IMR-90 (cell line): ENCODE data around the gene CR1L. TPM values are rescaled to one million over a fixed set of nuclear protein-coding genes. Genes with fewer than 3 reads are reported as not detected.

Experiments
- ATAC-seq: fragments of 200-7000 bp; cut with Tn5 transposase; 2 replicates; pipeline ENCODE4 v1.9.1; 2020; ENCODE audit warnings: low read depth, mild to moderate bottlenecking, moderate library complexity
- BruUV-seq: library from RNA; stranded (reverse); fragments of 400-500 nt; replicated peaks from 2 replicates; lab custom pipeline; 2021; lab: Mats Ljungman, UMichigan
- CTCF ChIA-PET: fragments of 300-600 bp; formaldehyde crosslinking; extraction: SDS; loops from one replicate; lab custom pipeline; 2021; ENCODE audit warnings: antibody characterized with exemption; lab: Yijun Ruan, JAX
- POLR2A ChIA-PET: fragments of 300-600 bp; sonication (Branson Sonifier 250); formaldehyde crosslinking; loops from one replicate; lab custom pipeline; 2022; ENCODE audit warnings: antibody characterized with exemption; ENCODE audit not compliant: unreplicated experiment; lab: Charles Lee
- DNase-seq: peaks from one replicate; pipeline ENCODE4 v3.0.0; 2013
- H2AFZ ChIP-seq: replicated peaks from 2 replicates; pipeline ENCODE3; 2013; ENCODE audit warnings: low read length, mild to moderate bottlenecking; ENCODE audit not compliant: poor library complexity
- H2AK5ac ChIP-seq: 2 replicates; pipeline ENCODE4 v1.6.1; 2013; ENCODE audit warnings: low read depth, low read length, inconsistent platforms
- H2AK9ac ChIP-seq: replicated peaks from 2 replicates; pipeline ENCODE3; 2013; ENCODE audit warnings: mild to moderate bottlenecking, low read depth, low read length, moderate library complexity; ENCODE audit not compliant: poor library complexity
- H2BK120ac ChIP-seq: 2 replicates; pipeline ENCODE4 v1.6.1; 2013; ENCODE audit warnings: low read depth, low read length, inconsistent platforms
- H2BK15ac ChIP-seq: 3 replicates; pipeline ENCODE4 v1.6.1; 2013; ENCODE audit warnings: low read depth, low read length, inconsistent platforms
- H2BK20ac ChIP-seq: 2 replicates; pipeline ENCODE4 v1.6.1; 2013; ENCODE audit warnings: low read depth, mild to moderate bottlenecking, inconsistent platforms, low read length, moderate library complexity
- H2BK5ac ChIP-seq: 2 replicates; pipeline ENCODE4 v1.6.1; 2013; ENCODE audit warnings: mild to moderate bottlenecking, low read depth, low read length, inconsistent platforms; ENCODE audit not compliant: poor library complexity, severe bottlenecking
- H3K14ac ChIP-seq: replicated peaks from 2 replicates; pipeline ENCODE4 v1.6.1; 2013; ENCODE audit warnings: low read depth, low read length, inconsistent platforms
- H3K18ac ChIP-seq: 2 replicates; pipeline ENCODE4 v1.6.1; 2013; ENCODE audit warnings: low read depth, low read length, control low read depth
- H3K23ac ChIP-seq: 2 replicates; pipeline ENCODE4 v1.6.1; 2013; ENCODE audit warnings: low read depth, low read length, inconsistent platforms
- H3K27ac ChIP-seq: 2 replicates; pipeline ENCODE4 v1.5.1; 2013; ENCODE audit warnings: mild to moderate bottlenecking, control low read depth, low read length; ENCODE audit not compliant: insufficient read depth
- H3K27me3 ChIP-seq: 2 replicates; pipeline ENCODE4 v1.6.1; 2013; ENCODE audit warnings: low read length; ENCODE audit not compliant: control insufficient read depth, insufficient read depth
- H3K36me3 ChIP-seq: 2 replicates; pipeline ENCODE4 v1.6.1; 2013; ENCODE audit warnings: low read length, mixed read lengths; ENCODE audit not compliant: control insufficient read depth, insufficient read depth
- H3K4ac ChIP-seq: 2 replicates; pipeline ENCODE4 v1.6.1; 2013; ENCODE audit warnings: low read depth, low read length, inconsistent platforms
- H3K4me1 ChIP-seq: 2 replicates; pipeline ENCODE4 v1.6.1; 2013; ENCODE audit warnings: low read length, mixed read lengths; ENCODE audit not compliant: control insufficient read depth, insufficient read depth
- H3K4me2 ChIP-seq: 2 replicates; pipeline ENCODE4 v1.6.1; 2013; ENCODE audit warnings: low read depth, mild to moderate bottlenecking, control low read depth, low read length, moderate library complexity
- H3K4me3 ChIP-seq: 2 replicates; pipeline ENCODE4 v1.5.1; 2013; ENCODE audit warnings: low read depth, mild to moderate bottlenecking, control low read depth, low read length, moderate library complexity; ENCODE audit not compliant: insufficient read depth
- H3K56ac ChIP-seq: 2 replicates; pipeline ENCODE4 v1.6.1; 2013; ENCODE audit warnings: low read length, inconsistent platforms; ENCODE audit not compliant: insufficient read depth; ENCODE audit errors: extremely low read depth
- H3K79me1 ChIP-seq, 2 experiments: 2 replicates each; pipeline ENCODE4 v1.6.1; 2013; ENCODE audit warnings: low read length in 2 of 2, inconsistent platforms in 1 of 2, low read depth in 1 of 2
- H3K9ac ChIP-seq: 2 replicates; pipeline ENCODE4 v1.6.1; 2013; ENCODE audit warnings: low read depth, low read length, control low read depth
- H3K9me1 ChIP-seq: 2 replicates; pipeline ENCODE4 v1.6.1; 2013; ENCODE audit warnings: low read length, inconsistent platforms; ENCODE audit not compliant: insufficient read depth
- H3K9me3 ChIP-seq: 2 replicates; pipeline ENCODE4 v1.6.1; 2013; ENCODE audit warnings: low read length; ENCODE audit not compliant: control insufficient read depth, insufficient read depth
- H4K20me1 ChIP-seq: 2 replicates; pipeline ENCODE4 v1.6.1; 2013; ENCODE audit warnings: low read length, inconsistent platforms; ENCODE audit not compliant: insufficient read depth
- H4K5ac ChIP-seq: 2 replicates; pipeline ENCODE4 v1.6.1; 2013; ENCODE audit warnings: mild to moderate bottlenecking, low read depth, low read length, control low read depth
- H4K8ac ChIP-seq, 2 experiments: 2 replicates each; pipeline ENCODE4 v1.6.1; 2013; ENCODE audit warnings: low read depth in 2 of 2, low read length in 2 of 2, control low read depth in 1 of 2, inconsistent platforms in 1 of 2
- H4K91ac ChIP-seq: 2 replicates; pipeline ENCODE4 v1.6.1; 2013; ENCODE audit warnings: low read depth, low read length, inconsistent platforms; ENCODE audit not compliant: insufficient read depth
- BHLHE40 ChIP-seq: fragments of 150-350 bp; IDR thresholded peaks from 2 replicates; pipeline ENCODE4 v1.6.1; 2016; ENCODE audit warnings: mild to moderate bottlenecking, low read depth, low read length
- CEBPB ChIP-seq: IDR thresholded peaks from 2 replicates; pipeline ENCODE4 v1.6.1; 2012; ENCODE audit warnings: low read depth, low read length, improper control_type of control experiment
- CHD1 ChIP-seq: IDR thresholded peaks from 2 replicates; pipeline ENCODE4 v1.6.1; 2012; ENCODE audit warnings: low read depth, low read length, improper control_type of control experiment
- CTCF ChIP-seq: conservative IDR thresholded peaks from 2 replicates; pipeline ENCODE4 v1.5.1; 2012; ENCODE audit warnings: mild to moderate bottlenecking, low read depth, low read length, improper control_type of control experiment
- ELK1 ChIP-seq: fragments of 150-350 bp; IDR thresholded peaks from 2 replicates; pipeline ENCODE4 v1.6.1; 2016; ENCODE audit warnings: low read depth, mild to moderate bottlenecking, low read length, moderate library complexity, borderline replicate concordance
- FOS ChIP-seq: fragments of 150-350 bp; IDR thresholded peaks from 2 replicates; pipeline ENCODE4 v1.6.1; 2016; ENCODE audit warnings: low read depth, low read length
- MAFK ChIP-seq: IDR thresholded peaks from 2 replicates; pipeline ENCODE4 v1.6.1; 2012; ENCODE audit warnings: low read depth, low read length, improper control_type of control experiment
- MAZ ChIP-seq: IDR thresholded peaks from 2 replicates; pipeline ENCODE4 v1.6.1; 2012; ENCODE audit warnings: low read depth, mild to moderate bottlenecking, low read length, improper control_type of control experiment, moderate library complexity, borderline replicate concordance
- MXI1 ChIP-seq: IDR thresholded peaks from 2 replicates; pipeline ENCODE4 v1.6.1; 2012; ENCODE audit warnings: low read depth, mild to moderate bottlenecking, low read length, moderate library complexity, borderline replicate concordance
- NFE2L2 ChIP-seq: fragments of 150-350 bp; IDR thresholded peaks from 2 replicates; pipeline ENCODE4 v1.6.1; 2016; ENCODE audit warnings: low read depth, mild to moderate bottlenecking, low read length
- POLR2A ChIP-seq: IDR thresholded peaks from 2 replicates; pipeline ENCODE4 v1.6.1; 2012; ENCODE audit warnings: mild to moderate bottlenecking, low read depth, low read length
- RAD21 ChIP-seq: IDR thresholded peaks from 2 replicates; pipeline ENCODE4 v1.6.1; 2012; ENCODE audit warnings: low read length, improper control_type of control experiment
- RCOR1 ChIP-seq: IDR thresholded peaks from 2 replicates; pipeline ENCODE4 v1.6.1; 2012; ENCODE audit warnings: mild to moderate bottlenecking, low read length, improper control_type of control experiment; ENCODE audit not compliant: insufficient replicate concordance
- RFX5 ChIP-seq: IDR thresholded peaks from 2 replicates; pipeline ENCODE4 v1.8.0; 2012; ENCODE audit warnings: low read depth, mild to moderate bottlenecking, low read length, moderate library complexity
- SMC3 ChIP-seq: fragments of 150-350 bp; IDR thresholded peaks from 2 replicates; pipeline ENCODE4 v1.6.1; 2016; ENCODE audit warnings: low read depth, mild to moderate bottlenecking, antibody characterized with exemption, low read length, moderate library complexity
- USF2 ChIP-seq: fragments of 150-350 bp; IDR thresholded peaks from 2 replicates; pipeline ENCODE4 v1.6.1; 2017; ENCODE audit warnings: mild to moderate bottlenecking, antibody characterized with exemption, low read length, low read depth
- WGBS, 2 experiments: methylation state at CpG; one replicate each; pipeline versions ENCODE4 v1.1.5 to v1.1.7; 2013; ENCODE audit warnings: missing lambda C conversion rate in 2 of 2; ENCODE audit not compliant: insufficient read length in 1 of 2; ENCODE audit errors: extremely low coverage in 2 of 2; 5-methylcytosine and 5-hydroxymethylcytosine counted together
- dilution Hi-C: fragments of 300-500 bp; cut with HindIII; formaldehyde crosslinking; loops from one replicate; pipeline ENCODE4 v1.14.3; 2018; ENCODE audit warnings: low sequenced_read_pairs; ENCODE audit not compliant: unreplicated experiment
- in situ Hi-C: fragments of 300-500 bp; cut with MboI; formaldehyde crosslinking; loops from 3 replicates; pipeline ENCODE4 v1.14.3; 2019; ENCODE audit warnings: low sequenced_read_pairs, inconsistent platforms, mixed read lengths
- intact Hi-C: fragments of 100-400 bp; cut with micrococcal nuclease; formaldehyde crosslinking; loops from 2 replicates; pipeline ENCODE4 v1.10.0; 2022
- polyA plus RNA-seq, 3 experiments: library from polyadenylated mRNA; depleted of rRNA; stranded (reverse); fragments of >200 nt; gene quantifications; 2 replicates each; pipeline ENCODE4 v1.2.3, GENCODE V29; 2012; ENCODE audit warnings: low replicate concordance in 1 of 3
- total RNA-seq: library from RNA; depleted of rRNA; stranded (reverse); fragments of >200 nt; gene quantifications from 2 replicates; pipeline ENCODE4 v1.2.3, GENCODE V29; 2012

CR1L gene
- total and polyA plus RNA-seq, 2 of the 4 experiments (the other 2 are of a cell fraction): not detected

DNA sequence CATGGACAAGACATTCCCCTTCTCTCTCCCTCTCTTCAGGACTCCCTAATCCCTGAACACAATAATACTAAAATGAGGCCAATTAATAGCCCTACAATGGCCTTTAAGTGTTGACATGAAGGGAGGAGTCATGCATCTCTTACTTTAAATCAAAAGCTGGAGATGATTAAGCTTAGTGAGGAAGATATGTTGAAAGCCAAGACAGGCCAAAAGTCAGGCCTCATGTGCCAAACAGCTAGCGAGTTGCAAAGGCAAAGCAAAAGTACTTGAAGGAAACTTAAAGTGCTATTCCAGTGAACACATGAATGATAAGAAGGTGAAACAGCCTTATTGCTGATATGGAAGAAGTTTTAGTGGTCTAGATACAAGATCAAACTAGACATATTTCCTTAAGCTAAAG, 57.4 kb downstream of the CR1L start:
- ATAC-seq: no peak

More for the DNA sequence above, 57.4 kb downstream of the CR1L start:
- Histone ChIP-seq H2AK9ac (no peak overlapping the region), H3K18ac (no peak overlapping the region), H2BK15ac (no peak overlapping the region), H3K36me3 (no peaks in the 10 kb centered on the region), H4K91ac (no peak overlapping the region), H3K4me2 (no peak overlapping the region), H2AK5ac (no peak overlapping the region), H3K23ac (no peak overlapping the region), H2BK20ac (no peak overlapping the region), H2AFZ (no peak overlapping the region), H3K4me3 (no peak overlapping the region), H3K79me1 (no peaks in the 10 kb centered on the region), H3K4me1 (peaks cover 2% of the 10 kb centered on the region; the same call in 1 of the 2 replicates), H4K5ac (no peak overlapping the region), H4K20me1 (no peaks in the 10 kb centered on the region), H2BK120ac (no peak overlapping the region), H3K27me3 (no peaks in the 10 kb centered on the region), H3K27ac (no peak overlapping the region), H3K14ac (no peak overlapping the region), H3K9me3 (no peaks in the 10 kb centered on the region), H3K56ac (no peak overlapping the region), H2BK5ac (no peak overlapping the region), H3K9ac (no peak overlapping the region), H3K9me1 (no peaks in the 10 kb centered on the region), H4K8ac (no peak overlapping the region), H3K4ac (no peak overlapping the region)
- BruUV-seq: no TSS peak
- dilution Hi-C loops (no loop called here), in situ Hi-C loops (no loop called here), intact Hi-C loops (no loop called here)
- no peak for DNase-seq
- WGBS, 2 experiments: no CpG with 5 or more reads among the region's 1 CpG
- ChIA-PET CTCF (no interaction called here), POLR2A (no interaction called here)
- TF ChIP-seq CTCF (no peak), ELK1 (no peak), BHLHE40 (no peak), CEBPB (no peak), NFE2L2 (no peak), USF2 (no peak), POLR2A (no peak), MAFK (no peak), RFX5 (no peak), CHD1 (no peak), FOS (no peak), MXI1 (no peak), RCOR1 (no peak), SMC3 (no peak), MAZ (no peak), RAD21 (no peak)
